Chondrocyte (in vitro differentiated cells): ENCODE data around the gene ACOT13. TPM values are rescaled to one million over a fixed set of nuclear protein-coding genes. Genes with fewer than 3 reads are reported as not detected.
"Not testable (repeated sequence)": the region's sequence is repeated elsewhere in the genome, so short reads cannot be mapped to it uniquely, and the experiment has no call there.

Experiments
- DNase-seq: peaks from one replicate; pipeline ENCODE4 v3.0.0; 2021; ENCODE audit warnings: mixed read lengths, low spot score
- H3K27ac Mint-ChIP-seq: one replicate; pipeline ENCODE4 v1.8.0; 2021; ENCODE audit warnings: mild to moderate bottlenecking, moderate library complexity, mixed read lengths; ENCODE audit not compliant: unreplicated experiment
- H3K27me3 Mint-ChIP-seq: 2 replicates; pipeline ENCODE4 v1.8.0; 2021; ENCODE audit warnings: low read depth, mixed read lengths
- H3K36me3 Mint-ChIP-seq: 2 replicates; pipeline ENCODE4 v1.8.0; 2021; ENCODE audit warnings: low read depth, mixed read lengths
- H3K4me1 Mint-ChIP-seq: 2 replicates; pipeline ENCODE4 v1.8.0; 2021; ENCODE audit warnings: low read depth, mild to moderate bottlenecking, mixed read lengths
- H3K4me3 Mint-ChIP-seq: one replicate; pipeline ENCODE4 v1.8.0; 2021; ENCODE audit warnings: mild to moderate bottlenecking, moderate library complexity, mixed read lengths; ENCODE audit not compliant: unreplicated experiment
- H3K9me3 Mint-ChIP-seq: 2 replicates; pipeline ENCODE4 v1.8.0; 2021; ENCODE audit warnings: low read depth, mixed read lengths
- total RNA-seq: library from RNA; stranded (reverse); gene quantifications from 3 replicates; pipeline ENCODE4 v1.2.1, GENCODE V29; 2021
- TF ChIP-seq, protein P1 (sequence below): fragments of 200-600 bp; sonication (generic); IDR thresholded peaks from 2 replicates; pipeline ENCODE4 v1.5.0; 2021; ENCODE audit warnings: antibody characterized with exemption, mild to moderate bottlenecking, moderate library complexity

ACOT13 gene
- total RNA-seq, 1 donor from 2014 or later, result 28.4 TPM

DNA sequence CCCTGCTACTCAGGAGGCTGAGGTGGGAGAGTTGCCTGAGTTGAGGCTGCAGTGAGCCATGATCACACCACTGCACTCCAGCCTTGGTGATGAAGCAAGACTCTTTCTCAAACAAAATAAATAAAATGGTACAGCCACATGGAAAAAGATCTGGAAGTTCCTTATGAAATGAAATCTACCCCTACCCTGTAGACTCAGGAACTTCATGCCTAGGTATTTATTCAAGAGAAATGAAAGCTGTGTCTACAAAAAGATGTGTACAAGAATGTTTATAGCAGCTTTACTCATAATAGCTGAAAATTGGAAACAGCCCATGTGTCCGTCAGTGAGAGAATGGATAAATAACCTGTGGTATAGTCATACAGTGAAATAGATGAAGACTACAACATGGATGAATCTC lies 67.3 kb downstream of the ACOT13 start:
- Mint-ChIP-seq H3K4me3 (no peak overlapping the region), H3K4me1 (no peaks in the 10 kb centered on the region), H3K27me3 (no peaks in the 10 kb centered on the region), H3K27ac (no peak overlapping the region), H3K9me3 (peaks cover 7% of the 10 kb centered on the region), H3K36me3 (peaks cover 3% of the 10 kb centered on the region)
- DNase-seq, result no peak
- TF ChIP-seq, protein P1, sequence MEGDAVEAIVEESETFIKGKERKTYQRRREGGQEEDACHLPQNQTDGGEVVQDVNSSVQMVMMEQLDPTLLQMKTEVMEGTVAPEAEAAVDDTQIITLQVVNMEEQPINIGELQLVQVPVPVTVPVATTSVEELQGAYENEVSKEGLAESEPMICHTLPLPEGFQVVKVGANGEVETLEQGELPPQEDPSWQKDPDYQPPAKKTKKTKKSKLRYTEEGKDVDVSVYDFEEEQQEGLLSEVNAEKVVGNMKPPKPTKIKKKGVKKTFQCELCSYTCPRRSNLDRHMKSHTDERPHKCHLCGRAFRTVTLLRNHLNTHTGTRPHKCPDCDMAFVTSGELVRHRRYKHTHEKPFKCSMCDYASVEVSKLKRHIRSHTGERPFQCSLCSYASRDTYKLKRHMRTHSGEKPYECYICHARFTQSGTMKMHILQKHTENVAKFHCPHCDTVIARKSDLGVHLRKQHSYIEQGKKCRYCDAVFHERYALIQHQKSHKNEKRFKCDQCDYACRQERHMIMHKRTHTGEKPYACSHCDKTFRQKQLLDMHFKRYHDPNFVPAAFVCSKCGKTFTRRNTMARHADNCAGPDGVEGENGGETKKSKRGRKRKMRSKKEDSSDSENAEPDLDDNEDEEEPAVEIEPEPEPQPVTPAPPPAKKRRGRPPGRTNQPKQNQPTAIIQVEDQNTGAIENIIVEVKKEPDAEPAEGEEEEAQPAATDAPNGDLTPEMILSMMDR, result no peak

- not testable (repeated sequence) for H3K4me3 Mint-ChIP-seq, H3K27ac Mint-ChIP-seq, H3K36me3 Mint-ChIP-seq, H3K27me3 Mint-ChIP-seq, H3K9me3 Mint-ChIP-seq, H3K4me1 Mint-ChIP-seq, DNase-seq
Observed at GRCh38 chr6:24734710-24735109, 67.8 kb downstream of the ACOT13 start.

GRCh38 chr6:24738741-24739140 lies 71.9 kb downstream of the ACOT13 start:
- no peak for DNase-seq
- H3K4me3 Mint-ChIP-seq, result no peak overlapping the region
- H3K4me1 Mint-ChIP-seq, result peaks cover 25% of the 10 kb centered on the region
- no peaks in the 10 kb centered on the region for H3K27me3 Mint-ChIP-seq
- no peak overlapping the region for H3K27ac Mint-ChIP-seq
- no peaks in the 10 kb centered on the region for H3K36me3 Mint-ChIP-seq
- H3K9me3 Mint-ChIP-seq, result no peaks in the 10 kb centered on the region
- TF ChIP-seq, protein P1, result no peak

- DNase-seq, result no peak
- H3K4me1 Mint-ChIP-seq, result peaks cover 33% of the 10 kb centered on the region
- H3K36me3 Mint-ChIP-seq, result no peaks in the 10 kb centered on the region
- no peaks in the 10 kb centered on the region for H3K27me3 Mint-ChIP-seq
- no peak overlapping the region for H3K4me3 Mint-ChIP-seq
- TF ChIP-seq, protein P1, result no peak
- peak overlapping the region; percentile 53 for H3K27ac Mint-ChIP-seq
- H3K9me3 Mint-ChIP-seq, result no peaks in the 10 kb centered on the region
Observed at GRCh38 chr6:24740861-24741260, 74.0 kb downstream of the ACOT13 start.

DNA sequence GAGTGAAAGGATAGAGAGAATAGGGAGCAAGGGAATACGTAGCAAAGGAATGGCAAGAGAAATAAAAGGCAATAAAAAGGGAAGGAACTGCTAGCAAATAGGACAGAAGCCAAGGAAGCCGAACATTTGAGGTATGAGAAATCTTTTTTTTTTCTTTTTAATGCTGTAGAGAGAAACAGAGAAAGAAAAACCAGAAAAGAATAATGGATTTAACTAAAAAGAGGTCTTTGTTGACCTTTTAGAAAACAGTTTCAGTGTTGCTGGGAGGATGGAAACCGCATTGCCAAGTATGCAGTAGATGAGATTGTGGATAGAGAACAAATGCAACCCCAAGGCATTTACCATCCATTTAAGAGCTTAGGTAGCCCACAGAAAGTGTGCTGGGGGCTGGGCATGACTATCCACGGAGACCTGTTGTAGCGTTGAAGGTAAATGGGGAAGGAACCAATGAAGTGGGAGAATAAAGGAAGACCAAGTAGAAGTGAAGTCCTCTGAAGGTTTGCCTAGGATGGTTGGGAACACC lies 75.4 kb downstream of the ACOT13 start:
- Mint-ChIP-seq H3K36me3 (no peaks in the 10 kb centered on the region), H3K27ac (peak overlapping the region; percentile 91), H3K4me1 (peaks cover 33% of the 10 kb centered on the region), H3K4me3 (no peak overlapping the region), H3K9me3 (no peaks in the 10 kb centered on the region), H3K27me3 (no peaks in the 10 kb centered on the region)
- TF ChIP-seq, protein P1, result no peak
- no peak for DNase-seq

DNA sequence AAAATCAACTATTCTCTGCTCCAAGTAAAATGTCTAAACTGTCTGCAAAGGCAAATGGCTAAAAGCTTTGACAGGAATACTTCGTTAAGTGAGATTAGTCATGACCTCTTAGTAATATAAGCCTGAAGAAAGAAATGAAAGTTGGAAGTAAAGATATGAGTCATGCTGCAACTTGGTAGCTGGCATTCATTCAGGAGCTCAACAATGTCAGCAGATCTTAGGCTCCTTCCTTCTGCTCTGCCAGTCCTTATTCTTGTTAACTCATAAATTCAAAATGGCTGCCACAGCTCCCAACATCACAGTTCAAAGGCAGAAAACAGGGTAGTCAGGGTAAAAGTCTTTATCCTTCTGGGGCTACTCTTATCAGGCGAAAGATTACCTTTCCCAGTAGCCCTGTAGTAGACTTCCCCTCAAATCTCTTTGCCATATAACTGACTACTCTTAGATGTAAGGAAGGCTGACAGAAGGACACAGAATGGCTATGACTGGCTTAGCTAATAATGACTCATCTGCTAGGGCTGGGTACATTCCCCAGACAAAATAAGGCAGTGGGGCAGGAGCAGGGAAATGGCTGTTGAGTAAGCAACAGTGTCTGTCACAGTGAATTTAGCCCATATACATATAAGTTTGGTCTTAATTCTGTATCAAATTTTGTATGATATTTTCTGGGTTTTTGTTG lies 76.5 kb downstream of the ACOT13 start:
- H3K36me3 Mint-ChIP-seq, result no peaks in the 10 kb centered on the region
- peaks cover 33% of the 10 kb centered on the region for H3K4me1 Mint-ChIP-seq
- no peak for DNase-seq
- H3K9me3 Mint-ChIP-seq, result no peaks in the 10 kb centered on the region
- H3K4me3 Mint-ChIP-seq, result peak overlapping the region; percentile 45
- H3K27ac Mint-ChIP-seq, result peak overlapping the region; percentile 91
- H3K27me3 Mint-ChIP-seq, result no peaks in the 10 kb centered on the region
- TF ChIP-seq, protein P1, result no peak
